Stimulated activated CD4-positive, alpha-beta T cell treated with anti-CD3 and anti-CD28 coated beads, Interleukin-1b, Interleukin-23, amount 100 ng/mL, for 48 hours (primary cell): ENCODE measurements around the gene EVL.
"Not testable (repeated sequence)": the region's sequence is repeated elsewhere in the genome, so short reads cannot be mapped to it uniquely, and the experiment has no call there.

Experiments used
- DNase-seq: peaks from one replicate; pipeline ENCODE4 v3.0.0-alpha.2; 2020

EVL gene, protein sequence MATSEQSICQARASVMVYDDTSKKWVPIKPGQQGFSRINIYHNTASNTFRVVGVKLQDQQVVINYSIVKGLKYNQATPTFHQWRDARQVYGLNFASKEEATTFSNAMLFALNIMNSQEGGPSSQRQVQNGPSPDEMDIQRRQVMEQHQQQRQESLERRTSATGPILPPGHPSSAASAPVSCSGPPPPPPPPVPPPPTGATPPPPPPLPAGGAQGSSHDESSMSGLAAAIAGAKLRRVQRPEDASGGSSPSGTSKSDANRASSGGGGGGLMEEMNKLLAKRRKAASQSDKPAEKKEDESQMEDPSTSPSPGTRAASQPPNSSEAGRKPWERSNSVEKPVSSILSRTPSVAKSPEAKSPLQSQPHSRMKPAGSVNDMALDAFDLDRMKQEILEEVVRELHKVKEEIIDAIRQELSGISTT

GRCh38 chr14:100065111-100065871 lies at the start of gene EVL:
Gene EVL, plus strand, starts transcription at chr14:100065422. Its CDS starts 79 bp downstream, at chr14:100065501.
- peak; percentile 87 for DNase-seq

- DNase-seq: no peak
Measured at GRCh38 chr14:100017553-100017952, 47.7 kb upstream of the EVL start.

- no peak for DNase-seq
Measured at GRCh38 chr14:100018054-100018453, 47.2 kb upstream of the EVL start.

DNA sequence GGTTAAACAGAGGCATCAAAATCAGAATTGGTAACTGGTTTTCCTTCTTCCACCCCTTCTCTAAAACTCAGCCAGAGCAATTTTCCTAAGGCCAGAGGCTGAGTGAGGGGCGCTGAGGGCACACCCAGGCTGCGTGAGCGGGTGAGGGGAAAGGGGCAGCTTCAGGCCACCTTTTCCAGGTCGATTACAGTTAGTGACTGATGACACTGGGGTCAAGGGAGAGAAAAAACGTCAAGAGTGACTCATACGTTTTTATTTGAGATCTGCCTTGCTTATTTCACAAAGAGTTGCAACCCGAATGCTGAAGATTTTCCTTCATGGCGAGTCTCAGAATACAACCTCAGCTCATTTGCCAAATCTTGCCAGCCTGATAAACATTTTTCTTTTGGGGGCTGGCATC lies 46.7 kb upstream of the EVL start:
- no peak for DNase-seq

DNA sequence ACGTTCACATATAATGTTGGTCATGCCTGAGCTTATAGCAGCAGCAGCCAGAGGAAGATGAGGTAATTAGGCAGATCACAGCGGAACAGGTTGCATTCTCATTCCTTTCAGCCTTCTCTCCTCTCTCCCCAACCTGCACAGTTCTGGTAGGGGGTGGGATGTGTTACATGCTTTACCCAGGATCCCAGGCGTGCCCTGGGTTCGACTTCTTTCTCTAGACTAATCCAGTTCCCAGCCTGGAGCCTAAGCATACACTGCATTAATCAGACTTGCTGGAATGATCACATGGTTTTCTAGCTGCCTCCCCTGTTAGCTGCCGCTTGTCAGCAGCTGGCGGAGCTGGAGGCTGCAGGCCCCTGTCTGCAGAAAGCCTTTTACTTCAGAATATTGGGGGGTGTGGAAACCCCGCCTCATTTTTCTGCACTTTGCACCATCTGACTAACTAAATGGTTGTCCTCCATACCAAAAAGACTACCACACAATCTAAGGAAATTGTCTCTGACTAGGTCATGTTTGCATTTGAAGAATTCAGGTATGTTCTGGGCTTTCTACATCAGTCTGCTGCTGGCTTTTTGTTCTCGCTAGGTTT lies 46.0 kb upstream of the EVL start:
- DNase-seq: no peak

DNA sequence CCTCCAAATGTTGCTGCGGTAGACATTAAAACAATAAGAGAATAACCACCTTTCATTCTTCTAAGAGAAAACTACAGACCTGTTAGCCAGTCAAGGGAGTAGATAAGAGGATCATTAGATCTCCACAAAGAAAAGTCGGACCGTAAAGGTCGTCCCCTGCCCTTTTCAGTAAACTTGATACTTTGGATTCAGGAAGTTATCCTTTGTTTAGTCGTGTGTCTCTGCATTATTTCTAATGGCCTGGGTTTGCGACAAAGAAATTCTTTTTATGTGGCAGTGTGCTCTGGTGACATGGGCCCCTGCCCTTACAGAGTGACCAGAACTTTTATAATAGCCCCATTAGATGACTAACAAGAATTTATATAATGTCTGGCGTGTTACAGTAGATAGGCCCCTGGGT lies 44.6 kb upstream of the EVL start:
- DNase-seq: no peak

DNA sequence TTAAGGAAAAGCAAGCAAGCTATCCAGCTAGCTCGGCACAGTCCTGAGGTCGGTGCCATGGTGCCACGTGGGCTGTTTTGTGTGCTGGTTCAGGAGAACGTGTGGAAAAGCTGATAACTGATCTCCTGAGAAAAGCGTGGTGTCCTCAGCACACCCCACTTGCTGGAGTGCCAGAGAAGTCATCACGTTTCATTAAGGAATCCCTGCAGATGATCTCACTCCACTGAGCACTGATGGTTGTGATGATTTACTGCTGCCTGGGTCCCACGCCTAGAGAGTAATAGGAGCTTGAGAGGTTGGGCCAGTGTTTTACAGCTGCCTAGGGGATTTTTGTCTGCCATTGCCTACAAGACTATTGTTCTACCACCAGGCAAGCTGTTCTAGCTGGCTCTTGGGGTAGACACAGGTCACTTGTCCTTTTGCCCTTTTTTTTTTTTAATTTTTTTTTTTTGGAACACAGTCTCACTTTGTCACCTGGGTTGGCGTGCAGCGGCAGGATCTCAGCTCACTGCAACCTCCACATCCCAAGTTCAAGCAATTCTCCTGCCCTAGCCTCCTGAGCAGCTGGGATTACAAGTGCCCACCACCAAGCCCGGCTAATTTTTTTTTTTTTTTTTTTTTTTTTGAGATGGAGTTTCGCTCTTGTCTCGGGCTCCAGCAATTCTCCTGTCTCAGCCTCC lies 42.3 kb upstream of the EVL start:
- DNase-seq: no peak

DNA sequence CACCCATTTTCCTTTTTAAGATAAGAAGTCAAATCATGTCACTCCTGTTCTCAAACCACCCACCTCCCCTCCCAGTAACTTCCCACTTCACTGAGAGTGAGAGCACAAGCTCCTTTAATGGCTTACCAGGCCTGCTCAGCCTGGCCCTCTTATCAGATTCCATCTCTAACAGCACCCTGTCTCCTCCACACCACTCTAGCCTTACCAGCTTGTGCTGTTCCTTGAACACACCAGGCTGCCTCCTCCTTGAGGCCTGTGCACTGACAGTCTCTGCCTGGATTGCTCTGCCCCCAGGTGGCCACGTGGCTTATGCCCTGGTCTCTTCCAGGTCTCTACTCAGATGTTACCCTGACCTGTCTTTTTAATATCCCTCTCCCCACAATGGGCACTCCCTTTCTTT lies 40.1 kb upstream of the EVL start:
- DNase-seq: peak; percentile 30

GRCh38 chr14:100027771-100028490 lies 37.3 kb upstream of the EVL start:
- no peak for DNase-seq

GRCh38 chr14:100028990-100029677 lies 36.1 kb upstream of the EVL start:
- DNase-seq: no peak

DNA sequence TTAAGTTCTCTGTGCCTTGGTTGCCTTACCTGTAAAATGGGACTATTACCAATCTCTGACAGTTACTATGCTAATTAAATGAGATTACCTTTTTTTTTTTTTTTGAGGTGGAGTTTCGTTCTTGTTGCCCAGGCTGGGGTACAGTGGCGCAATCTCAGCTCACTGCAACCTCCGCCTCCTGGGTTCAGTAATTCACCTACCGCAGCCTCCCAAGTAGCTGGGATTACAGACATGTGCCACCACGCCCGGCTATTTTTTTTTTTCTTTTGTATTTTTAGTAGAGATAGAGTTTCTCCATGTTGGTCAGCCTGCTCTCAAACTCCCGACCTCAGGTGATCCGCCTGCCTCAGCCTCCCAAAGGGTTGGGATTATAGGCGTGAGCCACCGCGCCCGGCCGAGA lies 35.2 kb upstream of the EVL start:
- DNase-seq: not testable (repeated sequence)

DNA sequence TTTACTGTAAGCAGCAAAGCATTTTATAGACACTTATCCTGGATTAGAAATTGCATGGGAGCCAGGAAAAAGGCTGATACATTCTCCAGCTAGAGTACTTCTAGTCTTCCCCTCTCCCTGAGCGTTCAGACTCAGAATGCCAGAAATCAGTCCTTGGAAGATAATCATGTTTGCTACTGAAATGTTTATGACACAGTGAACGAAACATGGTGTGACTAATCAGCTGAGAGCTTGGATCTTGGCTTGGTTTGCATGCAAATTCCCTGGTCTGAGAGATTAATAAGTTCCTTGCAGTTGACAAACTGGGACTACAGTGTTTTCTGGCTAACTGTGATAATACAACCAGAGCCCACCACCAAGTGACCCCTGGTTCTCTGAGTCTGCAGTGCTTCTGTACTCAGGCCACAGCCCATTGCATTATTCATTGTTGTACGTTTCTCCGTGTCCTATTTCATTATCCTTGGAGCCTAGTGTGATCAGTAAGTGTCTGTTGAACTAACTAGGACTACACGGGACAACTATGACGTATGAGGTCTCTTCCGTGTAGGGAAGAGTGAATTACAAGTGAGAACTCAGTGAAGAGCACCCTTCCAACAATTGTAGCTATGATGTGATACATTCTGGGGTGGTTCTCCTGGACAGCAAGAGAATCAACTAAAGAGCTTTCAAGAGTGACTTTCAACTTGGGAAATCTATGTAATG lies 34.6 kb upstream of the EVL start:
- no peak for DNase-seq

DNA sequence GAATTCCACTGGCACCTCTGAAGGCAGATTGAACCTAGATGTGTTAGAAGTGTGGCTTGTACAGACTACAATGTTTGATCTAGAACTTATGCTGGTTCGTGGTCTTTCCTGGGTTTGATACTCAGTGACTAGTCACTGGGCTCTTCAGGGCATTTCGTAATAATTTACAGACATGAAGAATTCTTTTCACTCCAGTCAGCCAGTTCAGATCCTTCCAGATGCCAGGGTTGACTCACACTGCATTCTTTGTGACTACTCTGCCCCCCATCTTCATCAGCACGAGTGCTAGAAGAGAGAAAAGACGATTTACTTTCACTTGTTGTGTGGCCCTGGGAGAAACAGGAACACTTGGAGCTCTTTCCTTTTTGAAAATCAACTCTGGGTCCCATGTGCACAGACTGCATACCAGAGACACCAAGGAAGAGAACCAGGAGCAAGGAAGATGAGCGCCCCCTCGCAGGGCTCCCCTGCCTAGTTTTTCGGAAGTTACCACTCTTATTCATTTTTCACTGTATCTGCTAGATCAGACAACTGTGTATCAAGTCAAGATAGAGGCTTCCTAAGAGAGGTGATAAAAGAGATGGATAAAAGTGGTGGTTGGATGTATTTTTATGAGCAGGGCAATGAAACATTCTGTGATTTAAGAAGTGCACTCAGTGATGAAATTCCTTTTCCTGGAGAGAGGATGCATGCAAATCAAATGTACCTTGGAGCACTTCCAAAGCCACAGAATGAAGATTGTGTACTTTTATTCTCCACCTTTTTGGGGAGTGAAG lies 33.5 kb upstream of the EVL start:
- DNase-seq: peak; percentile 4

DNA sequence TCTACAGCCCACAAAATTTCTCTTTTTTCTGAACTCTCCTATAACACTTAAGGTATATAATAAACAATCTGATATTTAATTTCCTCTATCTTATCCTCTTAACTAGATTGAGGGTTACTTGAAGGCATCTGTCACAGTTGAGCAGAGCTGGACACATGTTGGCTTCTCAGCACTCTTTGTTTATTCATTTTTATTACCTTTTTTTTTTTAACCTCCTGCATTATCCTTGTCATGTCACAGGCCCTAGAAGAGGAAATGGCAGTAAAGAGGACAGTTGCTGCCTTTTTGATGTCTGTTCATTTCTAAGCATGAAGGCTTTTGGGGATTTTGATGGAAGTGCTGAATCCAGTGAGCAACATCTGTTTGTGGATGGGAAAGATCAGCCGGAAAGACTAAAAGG lies 32.5 kb upstream of the EVL start:
- DNase-seq: no peak

GRCh38 chr14:100033347-100034075 lies 31.7 kb upstream of the EVL start:
- no peak for DNase-seq

- no peak for DNase-seq
Measured at GRCh38 chr14:100034468-100034867, 30.8 kb upstream of the EVL start.

GRCh38 chr14:100034961-100035500 lies 30.2 kb upstream of the EVL start:
- DNase-seq: no peak

GRCh38 chr14:100035700-100036099 lies 29.5 kb upstream of the EVL start:
- DNase-seq: no peak

- no peak for DNase-seq
Measured at GRCh38 chr14:100037353-100037752, 27.9 kb upstream of the EVL start.
